ENCODE data around the gene RGS5.
"Not testable (repeated sequence)": the region's sequence is repeated elsewhere in the genome, so short reads cannot be mapped to it uniquely, and the experiment has no call there.

The RGS5 gene, protein sequence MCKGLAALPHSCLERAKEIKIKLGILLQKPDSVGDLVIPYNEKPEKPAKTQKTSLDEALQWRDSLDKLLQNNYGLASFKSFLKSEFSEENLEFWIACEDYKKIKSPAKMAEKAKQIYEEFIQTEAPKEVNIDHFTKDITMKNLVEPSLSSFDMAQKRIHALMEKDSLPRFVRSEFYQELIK

GRCh38 chr1:163202833-163203451 is at the start of gene RGS5:
Gene RGS5 (minus strand): TSS chr1:163202916. CDS start chr1:163202835, 81 bp downstream.
- peak; percentile 19 for DNase-seq (ENCODE audit: low spot score)

GRCh38 chr1:163250382-163250974 is 47.8 kb upstream of the RGS5 start:
- no peak for DNase-seq (ENCODE audit: low spot score)

DNA sequence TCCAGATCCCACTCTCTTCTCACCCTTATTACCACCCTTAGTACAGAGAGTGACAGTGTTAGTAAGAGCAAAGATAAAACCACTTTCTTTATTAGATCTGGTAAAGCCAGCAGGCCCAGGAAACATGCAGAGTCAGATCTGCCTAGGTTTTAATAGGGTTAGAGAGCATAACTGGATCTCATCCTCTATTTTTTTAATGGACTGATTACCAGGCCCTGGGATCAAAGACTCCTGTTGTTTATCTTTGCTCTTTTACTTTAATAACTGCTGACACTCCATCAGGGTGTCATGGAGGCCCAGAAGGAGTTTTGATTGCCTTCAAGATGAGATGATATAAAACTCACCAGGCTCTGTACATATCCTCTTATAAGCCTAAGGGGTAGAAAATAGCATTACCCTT is 45.3 kb upstream of the RGS5 start:
- DNase-seq (ENCODE audit: low spot score), result no peak

DNA sequence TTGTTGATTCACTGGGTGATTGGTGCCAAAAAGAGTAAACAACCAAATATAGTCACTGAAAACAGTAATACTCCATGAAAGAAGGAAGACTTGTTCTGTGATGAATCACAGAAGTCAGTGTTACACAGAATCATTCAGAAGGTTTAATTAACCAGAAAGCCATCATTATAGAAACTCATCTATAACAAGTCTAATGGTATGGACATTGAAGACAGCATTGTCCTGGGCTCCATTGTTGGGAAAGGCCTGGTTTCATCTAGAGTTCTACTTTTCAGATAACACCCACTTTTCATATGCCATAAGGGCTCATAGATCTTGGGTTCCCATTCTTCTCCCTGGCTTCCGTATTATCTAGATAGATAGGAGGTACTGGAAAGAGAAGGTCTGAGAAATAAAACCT is 41.9 kb upstream of the RGS5 start:
- not testable (repeated sequence) for DNase-seq (ENCODE audit: low spot score)

GRCh38 chr1:163241746-163242145 is 39.0 kb upstream of the RGS5 start:
- no peak for DNase-seq (ENCODE audit: low spot score)

DNA sequence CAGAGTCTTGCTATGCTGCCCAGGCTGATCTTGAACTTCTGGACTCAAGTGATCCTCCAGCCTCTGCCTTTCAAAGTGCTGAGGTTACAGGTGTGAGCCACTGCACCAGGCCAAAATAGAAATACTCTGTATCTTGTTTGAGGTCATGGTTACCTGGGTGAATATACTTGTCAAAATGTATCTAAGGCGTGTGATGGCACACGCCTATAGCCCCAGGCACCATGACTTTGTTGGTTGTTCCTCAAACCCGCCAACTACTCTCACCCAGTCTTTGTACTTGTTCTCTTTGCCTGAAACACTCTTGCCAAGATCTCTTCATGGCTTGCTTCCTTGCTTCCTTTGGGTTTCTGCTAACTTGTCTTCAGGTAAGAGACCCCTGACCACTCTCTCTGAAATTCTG is 38.0 kb upstream of the RGS5 start:
- DNase-seq (ENCODE audit: low spot score), result no peak

GRCh38 chr1:163233643-163234042 is 30.9 kb upstream of the RGS5 start:
- DNase-seq (ENCODE audit: low spot score), result not testable (repeated sequence)

- DNase-seq (ENCODE audit: low spot score), result peak; percentile 38
These were observed 28.7 kb upstream of the RGS5 start for GRCh38 chr1:163231385-163231784.

DNA sequence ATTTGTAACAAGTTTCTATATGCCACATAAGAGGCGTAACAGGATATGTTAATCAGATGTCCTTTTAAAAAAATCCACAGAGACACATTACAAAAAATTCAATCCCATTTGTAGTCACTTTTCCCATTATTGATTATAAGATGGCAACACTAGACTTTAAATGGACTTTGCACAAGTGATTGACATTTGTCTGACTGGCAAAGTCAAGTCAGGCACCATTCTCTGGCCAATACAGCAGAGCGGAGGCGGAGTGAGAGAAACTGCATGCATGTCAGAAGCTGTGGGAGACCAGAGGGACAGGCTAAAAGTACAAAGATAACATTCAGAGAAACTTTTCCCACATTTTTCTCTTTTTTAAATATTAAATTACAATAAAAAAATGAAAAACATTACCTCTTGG is 28.1 kb upstream of the RGS5 start:
- DNase-seq (ENCODE audit: low spot score), result no peak

DNA sequence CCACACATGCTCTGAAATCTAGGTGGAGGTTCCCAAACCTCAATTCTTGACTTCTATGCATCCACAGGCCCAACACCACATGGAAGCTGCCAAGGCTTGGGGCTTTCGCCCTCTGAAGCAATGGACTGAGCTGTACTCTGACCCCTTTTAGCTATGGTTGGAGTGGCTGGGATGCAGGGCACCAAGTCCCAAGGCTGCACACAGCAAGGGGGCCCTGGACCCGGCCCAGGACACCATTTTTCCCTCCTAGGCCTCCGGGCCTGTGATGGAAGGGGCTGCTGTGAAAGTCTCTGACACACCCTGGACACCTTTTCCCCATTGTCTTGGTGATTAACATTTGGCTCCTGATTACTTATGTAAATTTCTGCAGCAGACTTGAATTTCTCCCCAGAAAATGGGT is 25.6 kb upstream of the RGS5 start:
- not testable (repeated sequence) for DNase-seq (ENCODE audit: low spot score)

DNA sequence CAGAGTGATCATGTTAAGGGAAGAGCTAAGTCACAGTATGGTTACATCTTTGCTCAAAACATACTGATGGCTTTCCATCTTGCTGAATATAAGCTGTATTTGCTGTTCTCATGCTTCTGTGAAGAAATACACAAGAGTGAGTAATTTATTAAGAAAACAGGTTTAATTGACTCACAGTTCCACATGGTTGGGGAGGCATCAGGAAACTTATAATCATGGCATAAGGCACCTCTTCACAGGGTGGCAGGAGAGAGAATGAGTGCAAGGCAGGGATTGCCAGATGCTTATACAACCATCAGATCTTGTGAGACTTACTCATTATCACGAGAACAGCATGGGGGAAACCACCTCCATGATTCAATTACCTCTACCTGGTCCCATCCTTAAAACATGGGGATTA is 24.4 kb upstream of the RGS5 start:
- no peak for DNase-seq (ENCODE audit: low spot score)

- no peak for DNase-seq (ENCODE audit: low spot score)
These were observed 10.9 kb upstream of the RGS5 start for GRCh38 chr1:163213626-163214025.

GRCh38 chr1:163211667-163212066 is 9.0 kb upstream of the RGS5 start:
- no peak for DNase-seq (ENCODE audit: low spot score)

DNA sequence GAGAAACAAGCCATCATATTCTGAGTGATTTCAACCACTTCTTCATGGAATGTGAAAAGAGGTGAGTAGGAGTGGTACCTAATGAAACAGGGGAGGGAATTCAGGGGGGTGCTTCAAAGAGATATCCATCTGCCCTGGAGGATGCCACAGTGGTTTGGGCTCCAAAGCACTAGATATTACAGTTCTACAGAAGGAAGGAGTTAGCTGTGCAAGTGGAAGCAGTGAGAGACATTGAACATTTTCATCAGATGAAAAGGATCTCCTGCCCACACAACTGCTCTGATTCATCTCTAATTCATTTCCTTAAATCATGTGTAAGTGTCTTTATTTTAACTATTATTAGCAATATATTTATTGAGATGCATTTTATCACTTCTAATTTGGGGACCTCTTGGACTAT is 2.8 kb upstream of the RGS5 start:
- DNase-seq (ENCODE audit: low spot score), result no peak

GRCh38 chr1:163203561-163203960 is 845 bp upstream of the RGS5 start:
- no peak for DNase-seq (ENCODE audit: low spot score)

DNA sequence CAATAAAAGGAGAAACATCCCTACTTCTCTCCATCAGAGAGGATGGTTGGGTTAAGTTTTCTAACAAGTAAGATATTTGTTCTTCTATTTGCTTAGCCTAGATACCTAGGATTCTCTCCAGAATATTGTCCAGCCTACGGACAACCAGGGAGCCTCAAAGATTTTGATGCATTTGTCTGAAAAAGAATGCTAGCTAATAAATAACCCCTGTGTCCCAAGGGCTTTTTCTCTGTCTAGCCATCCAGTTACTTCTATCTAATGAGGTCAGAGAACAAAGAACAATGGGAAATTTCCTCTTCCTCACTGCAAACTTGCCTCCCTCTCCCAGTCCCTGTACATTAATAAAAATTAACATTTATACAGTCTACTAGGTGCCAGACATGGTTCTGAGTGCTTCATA is 810 bp downstream of the RGS5 start:
- no peak for DNase-seq (ENCODE audit: low spot score)

- no peak for DNase-seq (ENCODE audit: low spot score)
These were observed 5.7 kb downstream of the RGS5 start for GRCh38 chr1:163197022-163197421.

- DNase-seq (ENCODE audit: low spot score), result no peak
These were observed 6.3 kb downstream of the RGS5 start for GRCh38 chr1:163196449-163196787.

DNA sequence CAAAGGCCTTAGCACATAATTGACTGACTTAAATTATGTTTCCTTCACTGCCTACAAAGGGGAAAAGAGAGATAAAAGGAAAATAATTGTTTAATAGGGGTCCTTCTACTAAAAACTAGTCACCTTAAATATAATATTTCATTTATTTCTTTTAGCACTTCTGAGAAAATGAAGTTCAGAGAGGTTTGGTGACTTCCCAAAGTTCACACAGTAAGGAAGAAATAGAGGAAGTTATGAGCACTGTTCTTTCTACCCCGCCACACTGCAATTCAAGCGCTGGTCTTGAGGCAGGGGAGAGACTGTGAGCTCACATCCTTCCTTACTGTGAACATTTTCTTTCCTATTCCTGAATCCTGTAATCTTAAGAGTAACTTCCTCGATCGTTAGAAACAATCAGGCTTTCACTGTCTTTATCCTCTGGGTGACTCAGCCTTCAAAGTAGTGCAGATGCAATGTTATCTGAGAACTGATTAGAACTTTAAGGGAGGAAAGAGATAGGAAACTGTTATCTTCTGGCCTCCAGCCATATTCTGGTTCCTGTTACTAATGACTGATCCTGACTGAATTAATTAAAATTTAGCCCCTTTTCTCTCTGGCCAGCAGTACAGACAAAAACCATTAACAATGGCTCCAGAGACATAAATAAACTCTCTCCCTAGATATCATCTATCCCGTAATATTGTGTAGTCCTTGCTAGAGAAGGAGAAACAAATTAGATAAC is 6.8 kb downstream of the RGS5 start:
- no peak for DNase-seq (ENCODE audit: low spot score)

- no peak for DNase-seq (ENCODE audit: low spot score)
These were observed 11.4 kb downstream of the RGS5 start for GRCh38 chr1:163191301-163191700.

- DNase-seq (ENCODE audit: low spot score), result no peak
These were observed 13.8 kb downstream of the RGS5 start for GRCh38 chr1:163188947-163189346.

DNA sequence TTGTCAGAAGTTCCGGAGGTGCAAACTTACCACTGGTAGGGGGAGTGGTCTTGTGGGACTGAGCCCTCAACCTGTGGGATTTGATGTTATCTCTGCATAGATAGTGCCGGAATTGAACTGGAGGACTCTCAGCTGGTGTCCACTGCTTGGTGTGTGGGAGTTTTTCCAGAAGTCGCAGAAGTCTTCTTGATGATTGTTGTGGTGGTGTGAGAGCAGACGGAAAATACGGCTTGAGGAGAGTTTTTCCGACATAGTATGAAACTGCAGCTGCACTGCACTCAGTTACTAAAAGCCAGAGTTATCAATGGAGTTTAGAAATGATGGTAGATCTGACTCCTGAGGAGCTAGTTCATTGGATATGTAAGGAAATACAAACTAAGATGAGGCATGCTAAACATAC is 14.9 kb downstream of the RGS5 start:
- DNase-seq (ENCODE audit: low spot score), result no peak

DNA sequence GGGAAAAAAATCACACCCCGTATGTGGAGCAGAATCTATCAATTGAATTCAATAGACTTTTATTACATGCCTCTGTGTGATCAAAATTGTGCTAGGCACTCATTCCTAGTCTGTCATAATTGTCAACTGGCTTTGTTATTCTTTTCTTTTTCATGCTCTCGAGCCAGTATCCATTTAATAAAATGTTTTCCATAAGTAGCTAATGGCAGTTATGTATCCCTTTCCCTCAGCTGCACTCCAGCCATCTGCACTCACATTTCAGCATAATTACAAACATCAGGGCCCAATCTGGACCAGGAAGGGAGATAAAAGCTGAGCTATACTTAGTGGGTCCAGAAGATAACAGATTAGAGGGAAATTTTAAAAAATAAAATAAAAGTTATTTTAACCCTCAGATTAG is 15.9 kb downstream of the RGS5 start:
- DNase-seq (ENCODE audit: low spot score), result no peak

All from hepatic stellate cell (primary cell).